AG04449 (cell line): ENCODE measurements around the gene LCN2.

ENCODE experiments used
- CTCF ChIA-PET: fragments of 350-600 bp; formaldehyde crosslinking; extraction: SDS; loops from one replicate; lab custom pipeline; 2021; ENCODE audit warnings: antibody characterized with exemption; lab: Yijun Ruan, JAX
- POLR2A ChIA-PET: fragments of 400-600, 350-600 bp; formaldehyde crosslinking; extraction: SDS; loops from one replicate; lab custom pipeline; 2020; ENCODE audit warnings: antibody characterized with exemption, inconsistent platforms; lab: Yijun Ruan, JAX
- DNase-seq: peaks from one replicate; pipeline ENCODE4 v3.0.0-alpha.2; 2010; ENCODE audit warnings: low read depth, low spot score
- H3K4me3 ChIP-seq: 2 replicates; pipeline ENCODE4 v1.5.1; 2011; ENCODE audit warnings: low read depth, mild to moderate bottlenecking, control low read depth, low read length
- CTCF ChIP-seq: IDR thresholded peaks from one replicate; pipeline ENCODE4 v1.5.1; 2011; ENCODE audit warnings: mild to moderate bottlenecking, moderate library complexity, low read length, control low read depth, inconsistent platforms; ENCODE audit not compliant: insufficient read depth; ENCODE audit errors: missing control alignments

The LCN2 gene

DNA sequence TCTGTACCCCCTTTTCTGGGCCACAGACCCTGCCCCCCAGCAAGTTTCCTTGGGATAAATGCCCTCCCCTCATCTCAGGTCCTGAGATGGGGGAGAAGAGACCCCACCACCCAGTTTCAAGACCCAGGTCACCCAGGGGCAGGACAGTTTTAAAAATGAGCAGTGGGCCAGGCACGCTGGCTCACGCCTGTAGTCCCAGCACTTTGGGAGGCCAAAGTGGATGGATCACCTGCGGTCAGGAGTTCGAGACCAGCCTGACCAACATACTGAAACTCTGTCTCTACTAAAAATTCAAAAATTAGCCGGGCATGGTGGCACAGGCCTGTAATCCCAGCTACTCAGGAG is 27.8 kb upstream of the LCN2 start:
- ChIA-PET POLR2A (no interaction called here), CTCF (interaction anchor here (2.4 kb wide), 1 partner anchor 21 kb away, joined by 15 read pairs; no protein-coding TSS in a partner anchor)
- TF ChIP-seq CTCF = no peak
- no peak for DNase-seq
- H3K4me3 ChIP-seq = no peak overlapping the region

DNA sequence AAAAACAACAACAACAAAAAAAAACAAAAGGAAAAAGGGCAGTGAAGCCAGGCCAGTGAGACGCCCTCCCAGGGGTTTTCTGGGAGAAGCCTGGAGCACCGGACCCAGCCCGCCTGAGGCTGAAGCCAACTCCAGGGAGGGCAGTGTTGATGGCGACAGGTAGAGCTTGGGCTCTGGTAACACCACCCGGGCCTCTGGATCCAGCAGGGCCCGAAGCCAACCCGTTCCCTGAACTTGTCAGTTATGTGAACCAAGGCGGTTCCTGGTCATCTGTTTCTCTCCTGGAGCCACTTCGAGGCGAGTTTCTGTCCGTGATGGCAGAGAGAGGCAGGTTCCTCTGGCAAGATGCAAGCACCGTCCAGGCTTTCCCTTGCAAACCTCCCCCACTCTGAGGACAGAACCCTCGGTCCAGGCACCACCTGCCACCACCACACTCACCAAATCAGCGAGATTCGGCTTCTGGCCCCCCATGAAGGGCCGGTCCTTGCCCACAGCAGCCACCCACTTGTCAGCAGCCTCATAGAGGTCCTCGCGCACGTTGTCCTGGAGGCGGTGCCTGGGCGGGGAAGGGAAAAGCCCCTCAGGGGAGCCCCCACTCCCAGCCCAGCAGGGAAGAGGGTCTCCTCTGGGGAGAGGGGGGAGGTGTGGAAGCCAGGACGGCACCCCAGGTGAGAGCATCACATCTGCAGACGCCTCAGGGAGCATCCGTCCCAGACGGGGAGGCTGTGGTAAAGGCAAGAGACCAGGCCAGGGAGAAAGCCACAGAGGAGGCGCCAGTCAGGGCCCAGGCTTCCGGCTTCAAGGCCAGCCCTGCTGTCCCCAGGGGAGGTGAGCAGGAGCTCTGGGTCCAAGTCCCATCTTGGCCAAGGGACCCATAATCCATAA is 27.1 kb upstream of the LCN2 start:
- no peak for DNase-seq
- TF ChIP-seq CTCF = no peak
- H3K4me3 ChIP-seq = no peak overlapping the region
- ChIA-PET CTCF (interaction anchor here (1.1 kb wide), 1 partner anchor 179 kb away, joined by 4 read pairs; no protein-coding TSS in a partner anchor), POLR2A (no interaction called here)

- POLR2A ChIA-PET = no interaction called here
- no peak for DNase-seq
- H3K4me3 ChIP-seq = no peak overlapping the region
- CTCF ChIA-PET = interaction anchor here (1.1 kb wide), 1 partner anchor 179 kb away, joined by 4 read pairs; no protein-coding TSS in a partner anchor
- TF ChIP-seq CTCF = no peak
These were observed 26.5 kb upstream of the LCN2 start for GRCh38 chr9:128122809-128123175.

- ChIA-PET POLR2A (no interaction called here), CTCF (interaction anchor here (1.1 to 6.8 kb wide), 7 partner anchors 8 to 180 kb away, joined by 4 to 112 read pairs (median 11); no protein-coding TSS in a partner anchor)
- TF ChIP-seq CTCF = no peak
- no peak for DNase-seq
- no peak overlapping the region for H3K4me3 ChIP-seq
These were observed 25.7 kb upstream of the LCN2 start for GRCh38 chr9:128123451-128124080.

GRCh38 chr9:128124451-128124850 is 24.8 kb upstream of the LCN2 start:
- CTCF ChIA-PET = interaction anchor here (0.6 to 6.8 kb wide), 25 partner anchors 9 to 322 kb away, joined by 3 to 112 read pairs (median 4); no protein-coding TSS in a partner anchor
- TF ChIP-seq CTCF = no peak
- POLR2A ChIA-PET = no interaction called here

More at GRCh38 chr9:128124451-128124850, 24.8 kb upstream of the LCN2 start:
- H3K4me3 ChIP-seq = no peak overlapping the region
- no peak for DNase-seq
